Thyroid gland (tissue), 4 donors: ENCODE measurements around the gene LIMS2. TPM values are rescaled to one million over a fixed set of nuclear protein-coding genes. Genes with fewer than 3 reads are reported as not detected.

Experiments
- DNase-seq, 2 donors: peaks; one replicate each; pipeline ENCODE4 v3.0.0-alpha.2; 2019
- H3K27ac ChIP-seq, 3 donors: fragments of 200-600 bp; sonication (generic); 1 replicate in 2 of 3; 2 replicates in 1 of 3; pipeline ENCODE4 v1.5.1; 2016 to 2019; ENCODE audit warnings: mild to moderate bottlenecking in 1 of 3, moderate library complexity in 1 of 3
- H3K27me3 ChIP-seq: fragments of 200-600 bp; sonication (generic); one replicate; pipeline ENCODE4 v1.5.1; 2019
- H3K36me3 ChIP-seq, 2 donors: fragments of 200-600 bp; sonication (generic); one replicate each; pipeline ENCODE4 v1.5.1; 2016 to 2019
- H3K4me1 ChIP-seq, 2 donors: fragments of 200-600 bp; sonication (generic); one replicate each; pipeline ENCODE4 v1.5.1; 2017 to 2019
- H3K4me3 ChIP-seq, 3 donors: fragments of 200-600 bp; sonication (generic); replicated peaks in 1 of 3; 1 replicate in 2 of 3; 2 replicates in 1 of 3; pipeline ENCODE4 v1.5.1; 2016; ENCODE audit warnings: mild to moderate bottlenecking in 1 of 3
- H3K9me3 ChIP-seq: fragments of 200-600 bp; sonication (generic); one replicate; pipeline ENCODE4 v1.5.1; 2017
- POLR2A ChIP-seq, 2 donors: fragments of 450-650 bp; IDR thresholded peaks; one replicate each; pipeline ENCODE4 v1.6.1; 2017; ENCODE audit warnings: antibody characterized with exemption in 2 of 2, mild to moderate bottlenecking in 2 of 2, moderate library complexity in 1 of 2
- WGBS, 2 donors: methylation state at CpG; one replicate each; pipeline ENCODE4 v1.1.5; 2017; 5-methylcytosine and 5-hydroxymethylcytosine counted together
- intact Hi-C: fragments of 100-400 bp; cut with DNase I; formaldehyde crosslinking; loops from one replicate; pipeline ENCODE4 v1.15.1; 2023
- total RNA-seq, 4 donors: library from RNA; depleted of rRNA; stranded (reverse); fragments of >200 nt; gene quantifications; one replicate each; pipeline ENCODE4 v1.2.3, GENCODE V29; 2016
- TF ChIP-seq, protein P1 (sequence below), 6 experiments: fragments of 200-600 bp in 3 of 6; fragments of 450-650 bp in 3 of 6; sonication (generic) in 3 of 6; IDR thresholded peaks; one replicate each; pipeline ENCODE4 v1.5.1; 2016 to 2019; ENCODE audit warnings: antibody characterized with exemption in 6 of 6, mild to moderate bottlenecking in 2 of 6, inconsistent platforms in 1 of 6, moderate library complexity in 1 of 6

The LIMS2 gene
- total RNA-seq, 4 donors from 2014 or later, result 9.1 to 27.8 (median 14.2) TPM

- intact Hi-C loops, result no loop called here
- no peak for TF ChIP-seq POLR2A (IDR thresholded peaks at IDR 0.05)
- TF ChIP-seq, protein P1, sequence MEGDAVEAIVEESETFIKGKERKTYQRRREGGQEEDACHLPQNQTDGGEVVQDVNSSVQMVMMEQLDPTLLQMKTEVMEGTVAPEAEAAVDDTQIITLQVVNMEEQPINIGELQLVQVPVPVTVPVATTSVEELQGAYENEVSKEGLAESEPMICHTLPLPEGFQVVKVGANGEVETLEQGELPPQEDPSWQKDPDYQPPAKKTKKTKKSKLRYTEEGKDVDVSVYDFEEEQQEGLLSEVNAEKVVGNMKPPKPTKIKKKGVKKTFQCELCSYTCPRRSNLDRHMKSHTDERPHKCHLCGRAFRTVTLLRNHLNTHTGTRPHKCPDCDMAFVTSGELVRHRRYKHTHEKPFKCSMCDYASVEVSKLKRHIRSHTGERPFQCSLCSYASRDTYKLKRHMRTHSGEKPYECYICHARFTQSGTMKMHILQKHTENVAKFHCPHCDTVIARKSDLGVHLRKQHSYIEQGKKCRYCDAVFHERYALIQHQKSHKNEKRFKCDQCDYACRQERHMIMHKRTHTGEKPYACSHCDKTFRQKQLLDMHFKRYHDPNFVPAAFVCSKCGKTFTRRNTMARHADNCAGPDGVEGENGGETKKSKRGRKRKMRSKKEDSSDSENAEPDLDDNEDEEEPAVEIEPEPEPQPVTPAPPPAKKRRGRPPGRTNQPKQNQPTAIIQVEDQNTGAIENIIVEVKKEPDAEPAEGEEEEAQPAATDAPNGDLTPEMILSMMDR (IDR thresholded peaks at IDR 0.05), result no peak
- 93 to 94% methylated on average over 13 to 23 of the region's 24 CpGs for WGBS, 2 donors
Observed at GRCh38 chr2:127609031-127609751, 66.1 kb downstream of the LIMS2 start.

DNA sequence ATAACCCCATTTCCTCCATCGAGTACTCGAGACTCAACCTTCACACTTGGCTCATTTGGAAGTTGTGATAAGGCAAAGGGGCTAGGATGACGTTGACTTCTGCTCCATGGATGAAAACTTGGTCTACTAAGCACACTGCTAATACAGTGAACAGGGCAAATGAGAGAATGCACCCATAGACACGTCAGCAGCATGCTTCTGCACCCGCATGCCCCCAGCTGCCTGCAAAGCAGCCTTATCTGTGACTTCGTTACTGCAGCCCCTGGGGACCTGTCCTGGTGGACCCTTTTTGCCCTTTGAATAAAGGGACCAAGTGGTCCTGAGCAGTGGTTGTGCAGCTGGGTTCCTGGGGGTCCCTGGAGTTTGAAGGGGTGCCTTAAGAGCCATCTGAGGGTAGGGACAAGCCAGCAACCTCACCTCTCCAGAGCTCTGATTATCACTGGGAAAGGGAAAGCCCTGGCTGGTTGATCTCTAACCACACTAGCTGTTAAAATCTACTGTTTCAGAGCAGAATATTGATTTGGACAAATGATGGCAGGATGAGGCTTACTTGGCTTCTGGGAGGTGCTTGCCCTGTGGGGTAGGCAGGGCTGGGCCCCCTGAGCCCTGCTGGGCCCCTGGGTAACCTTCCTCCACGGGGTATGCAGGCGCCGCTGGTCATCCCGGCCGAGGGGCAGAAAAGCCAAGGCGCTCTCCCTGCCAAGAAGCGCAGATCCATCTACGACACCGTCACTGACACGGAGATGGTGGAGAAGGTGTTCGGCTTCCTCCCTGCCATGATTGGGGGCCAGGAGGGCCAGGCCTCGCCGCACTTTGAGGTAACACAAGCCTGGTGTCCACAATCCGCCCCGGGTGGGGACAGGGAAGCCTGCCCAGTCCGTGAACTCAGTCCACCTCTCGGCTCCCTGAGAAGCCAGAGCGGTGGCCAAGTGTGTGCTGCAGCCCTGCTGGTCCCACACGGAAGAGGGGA lies 67.0 kb downstream of the LIMS2 start:
- H3K4me1 ChIP-seq, result no peaks in the 10 kb centered on the region
- H3K27me3 ChIP-seq, result no peaks in the 10 kb centered on the region
- DNase-seq, result no peak
- H3K9me3 ChIP-seq, result no peaks in the 10 kb centered on the region
- H3K36me3 ChIP-seq, result no peaks in the 10 kb centered on the region
- no peak for TF ChIP-seq POLR2A (IDR thresholded peaks at IDR 0.05)
- TF ChIP-seq, protein P1 (IDR thresholded peaks at IDR 0.05), result no peak
- intact Hi-C loops, result no loop called here
- H3K4me3 ChIP-seq, result no peak overlapping the region
- no peak overlapping the region for H3K27ac ChIP-seq
- 81 to 84% methylated on average over 9 to 13 of the region's 25 CpGs for WGBS, 2 donors

More at GRCh38 chr2:127609031-127609751, 66.1 kb downstream of the LIMS2 start:
- Histone ChIP-seq H3K9me3 (no peaks in the 10 kb centered on the region), H3K27me3 (no peaks in the 10 kb centered on the region), H3K4me1 (no peaks in the 10 kb centered on the region), H3K4me3 (no peak overlapping the region), H3K36me3 (no peaks in the 10 kb centered on the region), H3K27ac (no peak overlapping the region)
- DNase-seq, result no peak

- H3K27me3 ChIP-seq, result no peaks in the 10 kb centered on the region
Observed at GRCh38 chr2:127607399-127607908, 67.9 kb downstream of the LIMS2 start.

DNA sequence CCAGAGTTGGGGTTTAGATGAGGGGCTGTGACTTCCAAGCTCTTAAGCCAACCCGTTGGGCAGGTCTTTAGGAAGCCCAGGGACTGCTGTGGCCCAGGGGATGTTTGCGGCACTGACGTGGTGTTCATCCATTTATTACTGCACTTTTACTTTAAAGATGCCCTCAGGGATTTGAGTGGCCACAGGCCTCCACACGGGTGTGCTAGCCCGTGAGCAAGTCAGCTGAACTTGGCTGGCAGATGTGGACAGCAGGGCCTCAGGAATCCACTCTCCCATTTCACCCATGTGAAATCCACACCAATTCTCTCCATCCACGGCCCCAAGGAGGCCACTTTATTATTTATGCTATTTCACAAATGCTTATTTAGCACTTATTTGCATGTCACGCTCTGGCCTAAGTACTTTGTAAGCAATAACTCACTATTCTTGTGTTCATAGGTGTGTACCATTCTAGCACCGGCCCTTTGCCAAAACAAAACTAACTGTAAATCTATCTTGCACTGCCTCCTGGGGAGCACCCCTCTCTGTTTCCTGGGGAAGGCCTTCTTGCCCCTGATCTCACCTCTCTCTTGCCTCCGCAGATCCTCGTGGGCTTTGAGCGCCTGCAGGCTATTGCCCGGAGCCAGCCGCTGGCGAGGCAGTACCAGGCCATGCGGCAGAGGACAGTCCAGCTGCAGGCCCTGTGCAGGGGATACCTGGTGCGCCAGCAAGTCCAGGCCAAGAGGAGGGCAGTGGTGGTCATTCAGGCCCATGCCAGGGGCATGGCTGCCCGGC lies 68.5 kb downstream of the LIMS2 start:
- intact Hi-C loops, result no loop called here
- 90 to 93% methylated on average over 16 to 17 of the region's 17 CpGs for WGBS, 2 donors
- TF ChIP-seq POLR2A (IDR thresholded peaks at IDR 0.05), result no peak
- TF ChIP-seq, protein P1 (IDR thresholded peaks at IDR 0.05), result no peak

More at GRCh38 chr2:127607399-127607908, 67.9 kb downstream of the LIMS2 start:
- no peaks in the 10 kb centered on the region for H3K36me3 ChIP-seq
- no peak overlapping the region for H3K4me3 ChIP-seq
- H3K27ac ChIP-seq, result no peak overlapping the region
- TF ChIP-seq, protein P1 (IDR thresholded peaks at IDR 0.05), result no peak
- no peak for TF ChIP-seq POLR2A (IDR thresholded peaks at IDR 0.05)
- no peaks in the 10 kb centered on the region for H3K9me3 ChIP-seq
- no peak for DNase-seq
- intact Hi-C loops, result no loop called here
- WGBS, 2 donors, result 91 to 93% methylated on average over 9 of the region's 9 CpGs
- no peaks in the 10 kb centered on the region for H3K4me1 ChIP-seq

More for the DNA sequence above, 68.5 kb downstream of the LIMS2 start:
- DNase-seq, result no peak
- Histone ChIP-seq H3K9me3 (no peaks in the 10 kb centered on the region), H3K36me3 (no peaks in the 10 kb centered on the region), H3K27me3 (no peaks in the 10 kb centered on the region), H3K4me1 (no peaks in the 10 kb centered on the region), H3K27ac (no peak overlapping the region), H3K4me3 (no peak overlapping the region)
